Keratinocyte (primary cell): ENCODE data around the gene AFG1L.

Experiments used
- EZH2 ChIP-seq: IDR thresholded peaks from one replicate; pipeline ENCODE4 v1.6.1; 2012; ENCODE audit warnings: inconsistent platforms, mild to moderate bottlenecking, low read length, moderate library complexity
- TF ChIP-seq, protein P1 (sequence below), 3 experiments: IDR thresholded peaks in 1 of 3; conservative IDR thresholded peaks in 1 of 3; optimal IDR thresholded peaks in 1 of 3; 2 replicates in 2 of 3; 3 replicates in 1 of 3; pipeline versions ENCODE3 to v1.5.1; 2011; ENCODE audit warnings: low read length in 3 of 3, mild to moderate bottlenecking in 3 of 3, moderate library complexity in 2 of 3, control low read depth in 1 of 3, inconsistent platforms in 1 of 3; ENCODE audit not compliant: insufficient read depth in 2 of 3; ENCODE audit errors: extremely low read depth in 1 of 3

DNA sequence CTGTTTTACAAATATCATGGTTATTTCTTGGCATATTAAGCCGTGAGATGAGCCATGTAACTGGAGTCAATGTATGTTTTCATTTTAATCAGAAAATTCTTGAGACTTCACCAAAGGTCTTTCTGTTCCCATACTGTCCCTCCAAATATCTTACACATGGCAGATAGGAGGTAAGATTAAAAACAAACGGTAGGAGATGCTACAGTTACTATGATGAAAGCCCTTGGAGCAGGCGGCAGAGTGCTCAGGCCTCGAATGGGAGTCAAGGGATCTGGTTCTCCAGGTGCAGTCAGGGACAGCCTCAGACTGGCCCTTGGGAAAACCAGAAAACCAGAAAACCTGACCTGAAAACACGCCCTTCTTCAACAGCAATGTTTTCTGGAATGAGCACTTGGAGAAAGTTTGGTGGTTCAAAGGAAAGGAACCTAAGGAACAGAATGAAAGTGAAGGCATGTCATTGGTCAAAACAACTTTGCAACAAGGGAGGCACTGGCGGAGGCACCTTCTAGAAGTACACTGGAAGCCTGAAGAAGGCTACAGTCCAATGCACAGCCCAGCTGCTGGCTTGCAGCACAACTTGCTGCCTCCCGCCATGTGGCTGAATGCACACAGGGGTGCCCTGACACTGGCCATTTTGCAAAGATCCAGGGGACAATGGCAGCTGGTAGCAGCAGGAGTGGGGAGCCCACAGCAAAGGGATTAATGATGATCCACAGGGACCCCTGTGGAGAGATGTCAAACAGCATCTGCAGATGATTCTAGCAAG, 248.5 kb downstream of the AFG1L start:
- TF ChIP-seq, protein P1, sequence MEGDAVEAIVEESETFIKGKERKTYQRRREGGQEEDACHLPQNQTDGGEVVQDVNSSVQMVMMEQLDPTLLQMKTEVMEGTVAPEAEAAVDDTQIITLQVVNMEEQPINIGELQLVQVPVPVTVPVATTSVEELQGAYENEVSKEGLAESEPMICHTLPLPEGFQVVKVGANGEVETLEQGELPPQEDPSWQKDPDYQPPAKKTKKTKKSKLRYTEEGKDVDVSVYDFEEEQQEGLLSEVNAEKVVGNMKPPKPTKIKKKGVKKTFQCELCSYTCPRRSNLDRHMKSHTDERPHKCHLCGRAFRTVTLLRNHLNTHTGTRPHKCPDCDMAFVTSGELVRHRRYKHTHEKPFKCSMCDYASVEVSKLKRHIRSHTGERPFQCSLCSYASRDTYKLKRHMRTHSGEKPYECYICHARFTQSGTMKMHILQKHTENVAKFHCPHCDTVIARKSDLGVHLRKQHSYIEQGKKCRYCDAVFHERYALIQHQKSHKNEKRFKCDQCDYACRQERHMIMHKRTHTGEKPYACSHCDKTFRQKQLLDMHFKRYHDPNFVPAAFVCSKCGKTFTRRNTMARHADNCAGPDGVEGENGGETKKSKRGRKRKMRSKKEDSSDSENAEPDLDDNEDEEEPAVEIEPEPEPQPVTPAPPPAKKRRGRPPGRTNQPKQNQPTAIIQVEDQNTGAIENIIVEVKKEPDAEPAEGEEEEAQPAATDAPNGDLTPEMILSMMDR (optimal IDR thresholded peaks at IDR 0.05 in 1 of 3, IDR thresholded peaks at IDR 0.05 in 1 of 3, conservative IDR thresholded peaks at IDR 0.05 in 1 of 3; ENCODE audit: extremely low read depth in 1 of 3, insufficient read depth in 2 of 3, low read length in 3 of 3) = no peak
- TF ChIP-seq EZH2 = no peak
